K562 (cell line): Measurements from ENCODE around the gene RFLNA. TPM values are rescaled to one million over a fixed set of nuclear protein-coding genes. Genes with fewer than 3 reads are reported as not detected.
A peak's percentile ranks its signal among the peaks of the same experiment; 100 is the strongest.

Source experiments
- ARID2 ChIP-seq: fragments of 450-650 bp; IDR thresholded peaks from 2 replicates; pipeline ENCODE4 v1.6.1; 2017; ENCODE audit warnings: antibody characterized with exemption, mild to moderate bottlenecking
- DACH1 ChIP-seq: fragments of 450-650 bp; IDR thresholded peaks from 2 replicates; pipeline ENCODE4 v1.6.1; 2018; ENCODE audit not compliant: partially characterized antibody
- DPF2 ChIP-seq: fragments of 450-650 bp; IDR thresholded peaks from 2 replicates; pipeline ENCODE4 v1.6.1; 2016
- FOXJ2 ChIP-seq: fragments of 200-800 bp; sonication (Bioruptor generic); IDR thresholded peaks from 2 replicates; pipeline ENCODE4 v1.6.1; 2016; ENCODE audit warnings: missing genetic modification characterization, missing compliant biosample characterization
- HDAC1 ChIP-seq, 2 experiments: fragments of 450-650 bp; IDR thresholded peaks; 2 replicates each; pipeline ENCODE4 v1.6.1; 2016 to 2017; ENCODE audit warnings: inconsistent platforms in 1 of 2, mild to moderate bottlenecking in 1 of 2, moderate library complexity in 1 of 2
- HIVEP1 ChIP-seq: fragments of 250-450 bp; sonication (Bioruptor Pico); IDR thresholded peaks from 2 replicates; pipeline ENCODE4 v1.4.0; 2020; ENCODE audit warnings: mild to moderate bottlenecking
- JUND ChIP-seq, 2 experiments: IDR thresholded peaks; 2 replicates in 1 of 2; 3 replicates in 1 of 2; pipeline ENCODE4 v1.6.1; 2011; ENCODE audit warnings: borderline replicate concordance in 2 of 2, low read depth in 2 of 2, low read length in 2 of 2, improper control_type of control experiment in 1 of 2, missing biosample characterization in 1 of 2, missing genetic modification characterization in 1 of 2, missing genetic modification reagents in 1 of 2
- KAT2B ChIP-seq: IDR thresholded peaks from one replicate; pipeline ENCODE4 v1.6.1; 2012; ENCODE audit warnings: low read depth, mild to moderate bottlenecking, control low read depth, inconsistent platforms, low read length, moderate library complexity
- MAZ ChIP-seq, 2 experiments: fragments of 450-650 bp in 1 of 2; sonication (generic) in 1 of 2; formaldehyde crosslinking; IDR thresholded peaks in 1 of 2; conservative IDR thresholded peaks in 1 of 2; 2 replicates each; pipeline versions ENCODE4 v1.4.0 to v1.5.0; 2020; ENCODE audit warnings: mild to moderate bottlenecking in 1 of 2, missing genetic modification reagents in 1 of 2
- OTX1 ChIP-seq: fragments of 450-650 bp; formaldehyde crosslinking; IDR thresholded peaks from 2 replicates; pipeline ENCODE4 v1.4.0; 2022; ENCODE audit warnings: mild to moderate bottlenecking
- POLR2G ChIP-seq: fragments of 200-400 bp; formaldehyde crosslinking; IDR thresholded peaks from 2 replicates; pipeline ENCODE4 v1.6.1; 2017; ENCODE audit warnings: low read depth, mild to moderate bottlenecking, antibody characterized with exemption, low read length, moderate library complexity
- SLC30A9 ChIP-seq: fragments of 250-450 bp; sonication (Bioruptor Pico); IDR thresholded peaks from 2 replicates; pipeline ENCODE4 v1.8.0; 2022; ENCODE audit warnings: mild to moderate bottlenecking, moderate library complexity
- SOX6 ChIP-seq: fragments of 450-650 bp; IDR thresholded peaks from 2 replicates; pipeline ENCODE4 v1.6.1; 2014; ENCODE audit warnings: mild to moderate bottlenecking
- ZNF143 ChIP-seq: sonication (generic); formaldehyde crosslinking; IDR thresholded peaks from 2 replicates; pipeline ENCODE4 v1.9.0; 2022; ENCODE audit warnings: mild to moderate bottlenecking, missing genetic modification reagents
- ZNF644 ChIP-seq: fragments of 200-800 bp; sonication (Bioruptor generic); IDR thresholded peaks from 2 replicates; pipeline ENCODE4 v1.6.1; 2016; ENCODE audit warnings: low read depth, missing genetic modification characterization, missing compliant biosample characterization
- ZNF717 ChIP-seq: fragments of 250-450 bp; sonication (Bioruptor Pico); IDR thresholded peaks from 2 replicates; pipeline ENCODE4 v1.5.0; 2021
- polyA plus RNA-seq, 8 experiments: library from polyadenylated mRNA; depleted of rRNA in 4 of 8; stranded (reverse) in 5 of 8; unstranded in 3 of 8; fragments of >200 nt; fragmentation: Nextera tagmentation in 2 of 8; fragmentation: Illumina TruSeq in 1 of 8; extraction: Ambion mirVana in 2 of 8; extraction: Trizol in 1 of 8; gene quantifications; 2 replicates each; pipeline versions ENCODE4 v1.2.1 to v1.2.3, GENCODE V29; 2011 to 2014; ENCODE audit warnings: inconsistent platforms in 1 of 8, missing spikeins in 1 of 8
- total RNA-seq, 7 experiments: library from RNA; depleted of rRNA in 6 of 7; stranded (reverse); fragments of >200 nt in 6 of 7; fragmentation: Illumina TruSeq in 2 of 7; extraction: Trizol in 2 of 7; gene quantifications; 2 replicates each; pipeline versions ENCODE4 v1.2.1 to v1.2.3, GENCODE V29; 2011 to 2021; ENCODE audit warnings: low replicate concordance in 1 of 7
- TF ChIP-seq, protein P1 (sequence below), 3 experiments: IDR thresholded peaks in 2 of 3; conservative IDR thresholded peaks in 1 of 3; 2 replicates each; pipeline ENCODE4 v1.5.1; 2011 to 2012; ENCODE audit warnings: low read length in 3 of 3, mild to moderate bottlenecking in 3 of 3, control low read depth in 2 of 3, improper control_type of control experiment in 1 of 3, inconsistent platforms in 1 of 3, low read depth in 1 of 3, mixed read lengths in 1 of 3, moderate library complexity in 1 of 3; ENCODE audit not compliant: insufficient read depth in 2 of 3
- TF ChIP-seq, protein P2 (sequence below): fragments of 450-650 bp; IDR thresholded peaks from 2 replicates; pipeline ENCODE4 v1.7.1; 2018; ENCODE audit warnings: mild to moderate bottlenecking, low read depth; ENCODE audit not compliant: partially characterized antibody
- TF ChIP-seq, protein P3 (sequence below): fragments of 250-450 bp; sonication (Bioruptor Pico); IDR thresholded peaks from 2 replicates; pipeline ENCODE4 v1.5.0; 2021
- TF ChIP-seq, protein P4 (sequence below): fragments of 250-450 bp; sonication (Bioruptor Pico); IDR thresholded peaks from 2 replicates; pipeline ENCODE4 v1.8.0; 2022; ENCODE audit warnings: moderate library complexity, mild to moderate bottlenecking, inconsistent platforms
- TF ChIP-seq, protein P5 (sequence below): IDR thresholded peaks from 2 replicates; pipeline ENCODE4 v1.6.1; 2016; ENCODE audit warnings: missing genetic modification characterization, missing compliant biosample characterization
- TF ChIP-seq, protein P6 (sequence below): fragments of 250-450 bp; sonication (Bioruptor Pico); IDR thresholded peaks from 2 replicates; pipeline ENCODE4 v1.9.0; 2021; ENCODE audit warnings: mild to moderate bottlenecking

Gene RFLNA
- total and polyA plus RNA-seq, 9 of the 15 experiments (the other 6 are each of a cell fraction or from before 2014, with no cell fraction given): not detected

DNA sequence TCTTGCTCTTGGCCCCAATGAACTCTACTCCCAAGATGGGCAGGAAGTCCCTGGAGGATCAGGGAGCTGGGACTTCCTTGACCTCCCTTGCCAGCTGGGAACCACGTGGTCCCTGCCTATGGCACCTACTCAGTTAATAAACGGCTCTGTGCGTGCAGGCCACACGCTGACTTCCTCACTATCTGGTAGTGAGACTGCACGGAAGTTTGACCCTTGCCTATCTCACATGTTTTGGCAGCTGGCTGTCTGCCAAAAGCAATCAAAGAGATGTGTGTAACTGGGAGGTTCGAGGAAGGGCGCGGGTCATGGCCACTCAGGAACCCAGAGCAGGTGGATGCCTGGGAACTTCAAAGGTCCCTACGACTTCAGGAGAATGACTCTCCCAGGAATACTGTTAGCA, 57.9 kb downstream of the RFLNA start (continued):
- TF ChIP-seq, protein P1, sequence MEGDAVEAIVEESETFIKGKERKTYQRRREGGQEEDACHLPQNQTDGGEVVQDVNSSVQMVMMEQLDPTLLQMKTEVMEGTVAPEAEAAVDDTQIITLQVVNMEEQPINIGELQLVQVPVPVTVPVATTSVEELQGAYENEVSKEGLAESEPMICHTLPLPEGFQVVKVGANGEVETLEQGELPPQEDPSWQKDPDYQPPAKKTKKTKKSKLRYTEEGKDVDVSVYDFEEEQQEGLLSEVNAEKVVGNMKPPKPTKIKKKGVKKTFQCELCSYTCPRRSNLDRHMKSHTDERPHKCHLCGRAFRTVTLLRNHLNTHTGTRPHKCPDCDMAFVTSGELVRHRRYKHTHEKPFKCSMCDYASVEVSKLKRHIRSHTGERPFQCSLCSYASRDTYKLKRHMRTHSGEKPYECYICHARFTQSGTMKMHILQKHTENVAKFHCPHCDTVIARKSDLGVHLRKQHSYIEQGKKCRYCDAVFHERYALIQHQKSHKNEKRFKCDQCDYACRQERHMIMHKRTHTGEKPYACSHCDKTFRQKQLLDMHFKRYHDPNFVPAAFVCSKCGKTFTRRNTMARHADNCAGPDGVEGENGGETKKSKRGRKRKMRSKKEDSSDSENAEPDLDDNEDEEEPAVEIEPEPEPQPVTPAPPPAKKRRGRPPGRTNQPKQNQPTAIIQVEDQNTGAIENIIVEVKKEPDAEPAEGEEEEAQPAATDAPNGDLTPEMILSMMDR (IDR thresholded peaks at IDR 0.05 in 2 of 3, conservative IDR thresholded peaks at IDR 0.05 in 1 of 3; ENCODE audit: insufficient read depth in 2 of 3, low read depth in 1 of 3, low read length in 3 of 3): no peak
- no peak for TF ChIP-seq MAZ (CRISPR knock-in tag; conservative IDR thresholded peaks at IDR 0.05 in 1 of 2, IDR thresholded peaks at IDR 0.05 in 1 of 2)
- TF ChIP-seq ZNF143 (CRISPR knock-in tag): no peak
- no peak for TF ChIP-seq JUND (IDR thresholded peaks at IDR 0.05; ENCODE audit: borderline replicate concordance, low read depth, low read length)
- no peak for TF ChIP-seq JUND (tag; IDR thresholded peaks at IDR 0.05; ENCODE audit: borderline replicate concordance, low read depth, low read length)
- no peak for TF ChIP-seq SLC30A9 (CRISPR knock-in tag)
- TF ChIP-seq KAT2B: no peak
- TF ChIP-seq, protein P2, sequence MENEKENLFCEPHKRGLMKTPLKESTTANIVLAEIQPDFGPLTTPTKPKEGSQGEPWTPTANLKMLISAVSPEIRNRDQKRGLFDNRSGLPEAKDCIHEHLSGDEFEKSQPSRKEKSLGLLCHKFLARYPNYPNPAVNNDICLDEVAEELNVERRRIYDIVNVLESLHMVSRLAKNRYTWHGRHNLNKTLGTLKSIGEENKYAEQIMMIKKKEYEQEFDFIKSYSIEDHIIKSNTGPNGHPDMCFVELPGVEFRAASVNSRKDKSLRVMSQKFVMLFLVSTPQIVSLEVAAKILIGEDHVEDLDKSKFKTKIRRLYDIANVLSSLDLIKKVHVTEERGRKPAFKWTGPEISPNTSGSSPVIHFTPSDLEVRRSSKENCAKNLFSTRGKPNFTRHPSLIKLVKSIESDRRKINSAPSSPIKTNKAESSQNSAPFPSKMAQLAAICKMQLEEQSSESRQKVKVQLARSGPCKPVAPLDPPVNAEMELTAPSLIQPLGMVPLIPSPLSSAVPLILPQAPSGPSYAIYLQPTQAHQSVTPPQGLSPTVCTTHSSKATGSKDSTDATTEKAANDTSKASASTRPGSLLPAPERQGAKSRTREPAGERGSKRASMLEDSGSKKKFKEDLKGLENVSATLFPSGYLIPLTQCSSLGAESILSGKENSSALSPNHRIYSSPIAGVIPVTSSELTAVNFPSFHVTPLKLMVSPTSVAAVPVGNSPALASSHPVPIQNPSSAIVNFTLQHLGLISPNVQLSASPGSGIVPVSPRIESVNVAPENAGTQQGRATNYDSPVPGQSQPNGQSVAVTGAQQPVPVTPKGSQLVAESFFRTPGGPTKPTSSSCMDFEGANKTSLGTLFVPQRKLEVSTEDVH: no peak
- no peak for TF ChIP-seq ZNF644 (tag)
- TF ChIP-seq FOXJ2 (tag): no peak
- TF ChIP-seq OTX1 (CRISPR knock-in tag): no peak
- TF ChIP-seq ZNF717 (CRISPR knock-in tag): no peak
- TF ChIP-seq, protein P3, sequence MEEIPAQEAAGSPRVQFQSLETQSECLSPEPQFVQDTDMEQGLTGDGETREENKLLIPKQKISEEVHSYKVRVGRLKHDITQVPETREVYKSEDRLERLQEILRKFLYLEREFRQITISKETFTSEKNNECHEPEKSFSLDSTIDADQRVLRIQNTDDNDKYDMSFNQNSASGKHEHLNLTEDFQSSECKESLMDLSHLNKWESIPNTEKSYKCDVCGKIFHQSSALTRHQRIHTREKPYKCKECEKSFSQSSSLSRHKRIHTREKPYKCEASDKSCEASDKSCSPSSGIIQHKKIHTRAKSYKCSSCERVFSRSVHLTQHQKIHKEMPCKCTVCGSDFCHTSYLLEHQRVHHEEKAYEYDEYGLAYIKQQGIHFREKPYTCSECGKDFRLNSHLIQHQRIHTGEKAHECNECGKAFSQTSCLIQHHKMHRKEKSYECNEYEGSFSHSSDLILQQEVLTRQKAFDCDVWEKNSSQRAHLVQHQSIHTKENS: no peak
- TF ChIP-seq POLR2G: no peak
- TF ChIP-seq, protein P4, sequence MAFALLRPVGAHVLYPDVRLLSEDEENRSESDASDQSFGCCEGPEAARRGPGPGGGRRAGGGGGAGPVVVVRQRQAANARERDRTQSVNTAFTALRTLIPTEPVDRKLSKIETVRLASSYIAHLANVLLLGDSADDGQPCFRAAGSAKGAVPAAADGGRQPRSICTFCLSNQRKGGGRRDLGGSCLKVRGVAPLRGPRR (CRISPR knock-in tag): no peak
- no peak for TF ChIP-seq HIVEP1 (CRISPR knock-in tag)
- TF ChIP-seq HDAC1 (IDR thresholded peaks at IDR 0.05): peak in 1 of 2 experiments; percentile 39; a peak in 1 of 4 replicates
- no peak for TF ChIP-seq DPF2
- peak; percentile 30 for TF ChIP-seq DACH1
- TF ChIP-seq, protein P5, sequence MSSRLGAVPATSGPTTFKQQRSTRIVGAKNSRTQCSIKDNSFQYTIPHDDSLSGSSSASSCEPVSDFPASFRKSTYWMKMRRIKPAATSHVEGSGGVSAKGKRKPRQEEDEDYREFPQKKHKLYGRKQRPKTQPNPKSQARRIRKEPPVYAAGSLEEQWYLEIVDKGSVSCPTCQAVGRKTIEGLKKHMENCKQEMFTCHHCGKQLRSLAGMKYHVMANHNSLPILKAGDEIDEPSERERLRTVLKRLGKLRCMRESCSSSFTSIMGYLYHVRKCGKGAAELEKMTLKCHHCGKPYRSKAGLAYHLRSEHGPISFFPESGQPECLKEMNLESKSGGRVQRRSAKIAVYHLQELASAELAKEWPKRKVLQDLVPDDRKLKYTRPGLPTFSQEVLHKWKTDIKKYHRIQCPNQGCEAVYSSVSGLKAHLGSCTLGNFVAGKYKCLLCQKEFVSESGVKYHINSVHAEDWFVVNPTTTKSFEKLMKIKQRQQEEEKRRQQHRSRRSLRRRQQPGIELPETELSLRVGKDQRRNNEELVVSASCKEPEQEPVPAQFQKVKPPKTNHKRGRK: no peak
- TF ChIP-seq SOX6: peak; percentile 29; the same call in 1 of the 2 replicates
- TF ChIP-seq, protein P6, sequence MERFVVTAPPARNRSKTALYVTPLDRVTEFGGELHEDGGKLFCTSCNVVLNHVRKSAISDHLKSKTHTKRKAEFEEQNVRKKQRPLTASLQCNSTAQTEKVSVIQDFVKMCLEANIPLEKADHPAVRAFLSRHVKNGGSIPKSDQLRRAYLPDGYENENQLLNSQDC (CRISPR knock-in tag): no peak
- no peak for TF ChIP-seq ARID2
